Umbilical cord (tissue), 2 donors: ENCODE data around the gene LPP. TPM values are rescaled to one million over a fixed set of nuclear protein-coding genes. Genes with fewer than 3 reads are reported as not detected.
"Not testable (repeated sequence)": the region's sequence is repeated elsewhere in the genome, so short reads cannot be mapped to it uniquely, and the experiment has no call there.

ENCODE experiments used
- DNase-seq: peaks from one replicate; pipeline ENCODE4 v3.0.0-alpha.2; 2015; ENCODE audit warnings: low spot score
- total RNA-seq: library from RNA; depleted of rRNA; stranded (reverse); fragments of >200 nt; gene quantifications from one replicate; pipeline ENCODE4 v1.2.3, GENCODE V29; 2014; ENCODE audit warnings: low replicate concordance; ENCODE audit not compliant: insufficient read depth

LPP gene
- total RNA-seq, 1 donor from 2014 or later: 717 TPM

GRCh38 chr3:188624828-188625227 lies 470.9 kb downstream of the LPP start:
- DNase-seq: no peak

GRCh38 chr3:188627652-188628051 lies 473.7 kb downstream of the LPP start:
- DNase-seq: no peak

- no peak for DNase-seq
These were observed 477.5 kb downstream of the LPP start for GRCh38 chr3:188631291-188632010.

GRCh38 chr3:188633206-188633605 lies 479.2 kb downstream of the LPP start:
- DNase-seq: no peak

GRCh38 chr3:188634285-188634684 lies 480.3 kb downstream of the LPP start:
- no peak for DNase-seq

GRCh38 chr3:188635258-188636042 lies 481.5 kb downstream of the LPP start:
- DNase-seq: peak; percentile 44

GRCh38 chr3:188636292-188636691 lies 482.3 kb downstream of the LPP start:
- not testable (repeated sequence) for DNase-seq

- no peak for DNase-seq
These were observed 487.1 kb downstream of the LPP start for GRCh38 chr3:188641076-188641475.

GRCh38 chr3:188643736-188644135 lies 489.8 kb downstream of the LPP start:
- DNase-seq: no peak

GRCh38 chr3:188646592-188646991 lies 492.6 kb downstream of the LPP start:
- peak; percentile 46 for DNase-seq

GRCh38 chr3:188647237-188647636 lies 493.3 kb downstream of the LPP start:
- DNase-seq: no peak

GRCh38 chr3:188649521-188649920 lies 495.6 kb downstream of the LPP start:
- DNase-seq: no peak

- no peak for DNase-seq
These were observed 502.4 kb downstream of the LPP start for GRCh38 chr3:188656196-188656982.

- DNase-seq: no peak
These were observed 504.6 kb downstream of the LPP start for GRCh38 chr3:188658606-188659005.

- no peak for DNase-seq
These were observed 505.6 kb downstream of the LPP start for GRCh38 chr3:188659449-188660090.

GRCh38 chr3:188660415-188660814 lies 506.5 kb downstream of the LPP start:
- DNase-seq: no peak

- no peak for DNase-seq
These were observed 507.8 kb downstream of the LPP start for GRCh38 chr3:188661806-188662205.

GRCh38 chr3:188662214-188662613 lies 508.3 kb downstream of the LPP start:
- DNase-seq: no peak

- DNase-seq: no peak
These were observed 508.8 kb downstream of the LPP start for GRCh38 chr3:188662795-188663194.

GRCh38 chr3:188663839-188664238 lies 509.9 kb downstream of the LPP start:
- DNase-seq: no peak

- no peak for DNase-seq
These were observed 510.8 kb downstream of the LPP start for GRCh38 chr3:188664795-188665194.

GRCh38 chr3:188667926-188668325 lies 514.0 kb downstream of the LPP start:
- DNase-seq: no peak
